WTC11 (cell line): ENCODE results near the gene EOLA1. TPM values are rescaled to one million over a fixed set of nuclear protein-coding genes. Genes with fewer than 3 reads are reported as not detected.
"Not testable (repeated sequence)": the region's sequence is repeated elsewhere in the genome, so short reads cannot be mapped to it uniquely, and the experiment has no call there.

Experiments
- ATAC-seq: fragments of 200-7000 bp; cut with Tn5 transposase; 2 replicates; pipeline ENCODE4 v1.10.0; 2021; ENCODE audit warnings: mild to moderate bottlenecking, moderate library complexity
- CTCF ChIA-PET: fragments of 300-600 bp; sonication (Branson Sonifier 250); formaldehyde crosslinking; loops from one replicate; lab custom pipeline; 2021; ENCODE audit warnings: antibody characterized with exemption; lab: Charles Lee
- POLR2A ChIA-PET: fragments of 350-600 bp; sonication (Branson Sonifier 250); formaldehyde crosslinking; loops from one replicate; lab custom pipeline; 2021; ENCODE audit warnings: antibody characterized with exemption; lab: Charles Lee
- DNase-seq: peaks from one replicate; pipeline ENCODE4 v3.0.0; 2021; ENCODE audit warnings: low spot score
- H3K27ac Mint-ChIP-seq: 2 replicates; pipeline ENCODE4 v1.8.0; 2021; ENCODE audit warnings: mixed read lengths
- H3K27me3 Mint-ChIP-seq: 2 replicates; pipeline ENCODE4 v1.8.0; 2021; ENCODE audit warnings: low read depth, mild to moderate bottlenecking, moderate library complexity, mixed read lengths
- H3K36me3 Mint-ChIP-seq: 2 replicates; pipeline ENCODE4 v1.8.0; 2021; ENCODE audit warnings: mixed read lengths
- H3K4me1 Mint-ChIP-seq: 2 replicates; pipeline ENCODE4 v1.8.0; 2022; ENCODE audit warnings: mixed read lengths
- H3K4me3 Mint-ChIP-seq: 2 replicates; pipeline ENCODE4 v1.8.0; 2021; ENCODE audit warnings: mild to moderate bottlenecking, moderate library complexity, mixed read lengths
- H3K9me3 Mint-ChIP-seq: 2 replicates; pipeline ENCODE4 v1.8.0; 2021; ENCODE audit warnings: mixed read lengths
- ETV6 ChIP-seq: sonication (generic); formaldehyde crosslinking; IDR thresholded peaks from 2 replicates; pipeline ENCODE4 v1.8.1; 2022; ENCODE audit warnings: mild to moderate bottlenecking, missing genetic modification reagents
- FOXK1 ChIP-seq: sonication (generic); formaldehyde crosslinking; IDR thresholded peaks from 2 replicates; pipeline ENCODE4 v1.8.0; 2022; ENCODE audit warnings: mild to moderate bottlenecking, moderate library complexity, missing genetic modification reagents
- KAT7 ChIP-seq: sonication (generic); formaldehyde crosslinking; IDR thresholded peaks from 2 replicates; pipeline ENCODE4 v1.8.1; 2023; ENCODE audit warnings: missing genetic modification reagents, mild to moderate bottlenecking, borderline replicate concordance
- SMAD4 ChIP-seq: sonication (generic); formaldehyde crosslinking; IDR thresholded peaks from 2 replicates; pipeline ENCODE4 v1.8.0; 2022; ENCODE audit warnings: mild to moderate bottlenecking, missing genetic modification reagents
- SP1 ChIP-seq: sonication (generic); formaldehyde crosslinking; conservative IDR thresholded peaks from 2 replicates; pipeline ENCODE4 v1.8.1; 2022; ENCODE audit warnings: missing genetic modification reagents
- TP53 ChIP-seq: sonication (generic); formaldehyde crosslinking; IDR thresholded peaks from 2 replicates; pipeline ENCODE4 v1.8.1; 2023; ENCODE audit warnings: mild to moderate bottlenecking, missing genetic modification reagents
- ZNF423 ChIP-seq: fragments of 250-450 bp; sonication (Bioruptor Pico); IDR thresholded peaks from 2 replicates; pipeline ENCODE4 v2.1.2; 2022; ENCODE audit warnings: mild to moderate bottlenecking, moderate library complexity
- ZNF671 ChIP-seq: fragments of 250-450 bp; sonication (Bioruptor Pico); IDR thresholded peaks from 2 replicates; pipeline ENCODE4 v1.8.0; 2021; ENCODE audit warnings: mild to moderate bottlenecking
- total RNA-seq: library from RNA; stranded (reverse); gene quantifications from 3 replicates; pipeline ENCODE4 v1.2.3, GENCODE V29; 2021
- TF ChIP-seq, protein P1 (sequence below): sonication (generic); formaldehyde crosslinking; IDR thresholded peaks from 2 replicates; pipeline ENCODE4 v1.8.1; 2022; ENCODE audit warnings: mild to moderate bottlenecking, missing genetic modification reagents, moderate library complexity, borderline replicate concordance
- TF ChIP-seq, protein P2 (sequence below): sonication (generic); formaldehyde crosslinking; IDR thresholded peaks from 2 replicates; pipeline ENCODE4 v1.8.1; 2022; ENCODE audit warnings: low read depth, missing genetic modification reagents, borderline replicate concordance
- TF ChIP-seq, protein P3 (sequence below): fragments of 200-600 bp; IDR thresholded peaks from 2 replicates; pipeline ENCODE4 v1.8.0; 2022; ENCODE audit warnings: antibody characterized with exemption
- TF ChIP-seq, protein P4 (sequence below): sonication (generic); formaldehyde crosslinking; IDR thresholded peaks from 2 replicates; pipeline ENCODE4 v1.8.1; 2023; ENCODE audit warnings: mild to moderate bottlenecking, moderate library complexity, missing genetic modification reagents
- TF ChIP-seq, protein P5 (sequence below): sonication (generic); formaldehyde crosslinking; IDR thresholded peaks from 2 replicates; pipeline ENCODE4 v1.8.0; 2022; ENCODE audit warnings: mild to moderate bottlenecking, missing genetic modification reagents

Gene EOLA1
- total RNA-seq, 1 experiment from 2014 or later, result 5.4 TPM

DNA sequence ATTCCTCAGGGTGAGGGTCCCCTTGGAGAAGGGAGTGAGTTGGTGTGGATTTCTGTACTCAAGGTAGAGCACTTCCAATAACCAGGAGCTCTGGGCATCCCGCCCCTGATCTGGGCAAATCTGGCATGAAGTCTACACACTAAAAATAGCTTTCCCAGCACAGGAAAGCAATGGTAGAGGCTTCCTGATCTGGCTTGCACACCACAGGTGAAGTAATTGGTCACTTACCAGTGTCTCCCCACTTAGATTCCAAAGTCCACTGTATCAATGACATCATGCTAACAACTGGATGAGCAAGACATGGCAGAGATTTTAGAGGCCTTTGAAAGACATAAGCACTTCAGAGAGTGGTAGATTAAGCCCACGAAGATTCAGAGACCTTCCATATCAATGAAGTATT is 17.9 kb upstream of the EOLA1 start:
- TF ChIP-seq, protein P1, sequence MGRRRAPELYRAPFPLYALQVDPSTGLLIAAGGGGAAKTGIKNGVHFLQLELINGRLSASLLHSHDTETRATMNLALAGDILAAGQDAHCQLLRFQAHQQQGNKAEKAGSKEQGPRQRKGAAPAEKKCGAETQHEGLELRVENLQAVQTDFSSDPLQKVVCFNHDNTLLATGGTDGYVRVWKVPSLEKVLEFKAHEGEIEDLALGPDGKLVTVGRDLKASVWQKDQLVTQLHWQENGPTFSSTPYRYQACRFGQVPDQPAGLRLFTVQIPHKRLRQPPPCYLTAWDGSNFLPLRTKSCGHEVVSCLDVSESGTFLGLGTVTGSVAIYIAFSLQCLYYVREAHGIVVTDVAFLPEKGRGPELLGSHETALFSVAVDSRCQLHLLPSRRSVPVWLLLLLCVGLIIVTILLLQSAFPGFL (CRISPR knock-in tag), result no peak
- TF ChIP-seq, protein P2, sequence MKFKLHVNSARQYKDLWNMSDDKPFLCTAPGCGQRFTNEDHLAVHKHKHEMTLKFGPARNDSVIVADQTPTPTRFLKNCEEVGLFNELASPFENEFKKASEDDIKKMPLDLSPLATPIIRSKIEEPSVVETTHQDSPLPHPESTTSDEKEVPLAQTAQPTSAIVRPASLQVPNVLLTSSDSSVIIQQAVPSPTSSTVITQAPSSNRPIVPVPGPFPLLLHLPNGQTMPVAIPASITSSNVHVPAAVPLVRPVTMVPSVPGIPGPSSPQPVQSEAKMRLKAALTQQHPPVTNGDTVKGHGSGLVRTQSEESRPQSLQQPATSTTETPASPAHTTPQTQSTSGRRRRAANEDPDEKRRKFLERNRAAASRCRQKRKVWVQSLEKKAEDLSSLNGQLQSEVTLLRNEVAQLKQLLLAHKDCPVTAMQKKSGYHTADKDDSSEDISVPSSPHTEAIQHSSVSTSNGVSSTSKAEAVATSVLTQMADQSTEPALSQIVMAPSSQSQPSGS (CRISPR knock-in tag), result no peak
- no peak for TF ChIP-seq KAT7
- TF ChIP-seq, protein P3, sequence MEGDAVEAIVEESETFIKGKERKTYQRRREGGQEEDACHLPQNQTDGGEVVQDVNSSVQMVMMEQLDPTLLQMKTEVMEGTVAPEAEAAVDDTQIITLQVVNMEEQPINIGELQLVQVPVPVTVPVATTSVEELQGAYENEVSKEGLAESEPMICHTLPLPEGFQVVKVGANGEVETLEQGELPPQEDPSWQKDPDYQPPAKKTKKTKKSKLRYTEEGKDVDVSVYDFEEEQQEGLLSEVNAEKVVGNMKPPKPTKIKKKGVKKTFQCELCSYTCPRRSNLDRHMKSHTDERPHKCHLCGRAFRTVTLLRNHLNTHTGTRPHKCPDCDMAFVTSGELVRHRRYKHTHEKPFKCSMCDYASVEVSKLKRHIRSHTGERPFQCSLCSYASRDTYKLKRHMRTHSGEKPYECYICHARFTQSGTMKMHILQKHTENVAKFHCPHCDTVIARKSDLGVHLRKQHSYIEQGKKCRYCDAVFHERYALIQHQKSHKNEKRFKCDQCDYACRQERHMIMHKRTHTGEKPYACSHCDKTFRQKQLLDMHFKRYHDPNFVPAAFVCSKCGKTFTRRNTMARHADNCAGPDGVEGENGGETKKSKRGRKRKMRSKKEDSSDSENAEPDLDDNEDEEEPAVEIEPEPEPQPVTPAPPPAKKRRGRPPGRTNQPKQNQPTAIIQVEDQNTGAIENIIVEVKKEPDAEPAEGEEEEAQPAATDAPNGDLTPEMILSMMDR, result no peak
- TF ChIP-seq, protein P4, sequence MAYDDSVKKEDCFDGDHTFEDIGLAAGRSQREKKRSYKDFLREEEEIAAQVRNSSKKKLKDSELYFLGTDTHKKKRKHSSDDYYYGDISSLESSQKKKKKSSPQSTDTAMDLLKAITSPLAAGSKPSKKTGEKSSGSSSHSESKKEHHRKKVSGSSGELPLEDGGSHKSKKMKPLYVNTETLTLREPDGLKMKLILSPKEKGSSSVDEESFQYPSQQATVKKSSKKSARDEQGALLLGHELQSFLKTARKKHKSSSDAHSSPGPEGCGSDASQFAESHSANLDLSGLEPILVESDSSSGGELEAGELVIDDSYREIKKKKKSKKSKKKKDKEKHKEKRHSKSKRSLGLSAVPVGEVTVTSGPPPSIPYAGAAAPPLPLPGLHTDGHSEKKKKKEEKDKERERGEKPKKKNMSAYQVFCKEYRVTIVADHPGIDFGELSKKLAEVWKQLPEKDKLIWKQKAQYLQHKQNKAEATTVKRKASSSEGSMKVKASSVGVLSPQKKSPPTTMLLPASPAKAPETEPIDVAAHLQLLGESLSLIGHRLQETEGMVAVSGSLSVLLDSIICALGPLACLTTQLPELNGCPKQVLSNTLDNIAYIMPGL, result no peak
- no peak for TF ChIP-seq SP1 (CRISPR knock-in tag)
- TF ChIP-seq SMAD4 (CRISPR knock-in tag), result no peak
- TF ChIP-seq FOXK1, result no peak
- TF ChIP-seq, protein P5, sequence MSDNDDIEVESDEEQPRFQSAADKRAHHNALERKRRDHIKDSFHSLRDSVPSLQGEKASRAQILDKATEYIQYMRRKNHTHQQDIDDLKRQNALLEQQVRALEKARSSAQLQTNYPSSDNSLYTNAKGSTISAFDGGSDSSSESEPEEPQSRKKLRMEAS, result no peak
- no peak for TF ChIP-seq TP53 (CRISPR knock-in tag)
- TF ChIP-seq ZNF671 (CRISPR knock-in tag), result no peak
- no peak for TF ChIP-seq ZNF423 (CRISPR knock-in tag)
- no peak for TF ChIP-seq ETV6
- Mint-ChIP-seq H3K4me1 (peaks cover 6% of the 10 kb centered on the region; the same call in 1 of the 2 replicates), H3K9me3 (no peaks in the 10 kb centered on the region), H3K4me3 (no peak overlapping the region), H3K27ac (no peak overlapping the region), H3K36me3 (no peaks in the 10 kb centered on the region), H3K27me3 (peaks cover 3% of the 10 kb centered on the region; the same call in 1 of the 2 replicates)
- ATAC-seq (no peak), DNase-seq (no peak)
- ChIA-PET POLR2A (interaction anchor here (0.9 kb wide), 1 partner anchor 17 kb away, joined by 4 read pairs; no protein-coding TSS in a partner anchor), CTCF (interaction anchor here (1.8 kb wide), 1 partner anchor 11 kb away, joined by 7 read pairs; no protein-coding TSS in a partner anchor)

DNA sequence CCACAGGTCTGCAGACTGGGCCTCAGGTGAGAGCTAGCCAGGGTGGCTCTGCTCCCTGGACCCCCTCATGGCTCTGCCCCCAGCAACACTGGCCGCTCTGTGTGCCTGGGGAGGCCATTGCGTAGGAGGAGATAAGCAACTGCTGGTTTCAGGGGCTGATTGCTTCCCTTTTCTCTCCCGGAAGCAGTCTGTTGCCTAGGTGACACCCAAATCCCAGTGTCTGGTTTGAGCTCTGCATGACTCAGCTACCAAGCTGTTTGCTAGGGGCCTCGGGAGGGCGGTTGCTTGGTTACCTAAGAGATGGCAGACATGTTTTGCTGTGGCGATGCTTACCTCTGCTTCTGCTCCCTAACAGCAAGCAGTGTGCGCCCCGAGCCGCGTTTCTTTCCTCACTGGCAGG is 15.4 kb upstream of the EOLA1 start:
- POLR2A ChIA-PET, H3K4me3 Mint-ChIP-seq, CTCF ChIA-PET, H3K36me3 Mint-ChIP-seq, H3K4me1 Mint-ChIP-seq, H3K27me3 Mint-ChIP-seq, H3K27ac Mint-ChIP-seq, H3K9me3 Mint-ChIP-seq: not testable (repeated sequence)
- peak; percentile 67 for ATAC-seq
- DNase-seq, result peak; percentile 11

DNA sequence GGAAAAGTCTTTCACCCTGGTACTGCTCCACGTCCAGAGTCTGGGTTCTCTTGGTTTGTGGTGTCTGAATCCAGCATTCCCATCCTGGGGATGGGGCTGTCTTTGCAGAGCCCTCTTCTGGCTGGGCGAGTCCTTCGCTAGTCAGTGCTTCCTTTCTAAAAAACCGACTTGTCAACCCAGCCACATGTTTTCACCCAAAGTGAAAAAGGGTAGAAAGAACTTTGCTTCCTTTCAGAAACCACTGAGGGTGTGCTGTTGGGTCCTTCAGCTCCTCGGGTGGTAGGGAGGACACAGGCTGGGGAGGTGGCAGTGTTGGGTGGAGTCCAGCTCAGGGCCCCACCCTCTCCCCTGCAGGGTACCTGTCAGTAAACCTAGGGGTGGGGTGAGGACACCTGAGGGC is 14.9 kb upstream of the EOLA1 start:
- H3K4me1 Mint-ChIP-seq, H3K36me3 Mint-ChIP-seq, H3K4me3 Mint-ChIP-seq, DNase-seq, POLR2A ChIA-PET, H3K27me3 Mint-ChIP-seq, CTCF ChIA-PET, H3K9me3 Mint-ChIP-seq, H3K27ac Mint-ChIP-seq: not testable (repeated sequence)
- ATAC-seq, result peak; percentile 26

DNA sequence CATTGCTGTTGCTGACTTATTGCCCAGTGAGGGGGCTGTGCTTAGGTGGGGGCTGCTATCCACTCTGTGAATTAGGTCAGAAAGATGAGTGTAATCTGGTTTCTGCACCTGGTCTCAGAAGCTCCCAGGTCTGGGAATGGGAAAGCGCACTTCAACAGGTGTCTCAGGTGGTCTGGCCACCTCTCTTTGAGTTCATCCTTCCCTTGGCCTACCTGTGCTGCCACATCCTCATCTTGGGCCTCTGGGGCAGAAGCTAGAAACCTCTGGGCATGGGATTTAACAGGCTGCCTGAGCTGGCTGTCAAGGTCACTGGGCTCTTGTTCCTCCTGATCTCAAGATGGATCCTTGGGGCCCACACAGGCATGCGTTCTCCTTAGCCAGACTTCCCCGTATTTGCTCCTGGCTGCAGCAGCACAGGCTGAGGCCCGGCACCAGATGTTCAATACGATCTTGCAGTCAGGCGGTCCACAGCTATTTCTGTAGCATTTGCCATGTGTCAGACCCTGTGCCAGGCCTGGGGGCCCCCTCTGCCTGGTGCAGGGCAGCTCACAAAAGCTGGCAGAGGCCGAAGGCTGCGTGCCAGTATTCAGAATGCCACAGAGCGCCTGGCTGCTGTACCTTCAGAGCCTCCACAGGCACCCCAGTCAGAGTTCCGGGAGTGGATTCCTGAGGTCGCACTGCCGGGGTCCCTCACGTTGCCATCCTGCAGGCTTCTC is 14.3 kb upstream of the EOLA1 start:
- CTCF ChIA-PET, DNase-seq, H3K4me3 Mint-ChIP-seq, H3K4me1 Mint-ChIP-seq, ATAC-seq, H3K9me3 Mint-ChIP-seq, H3K27ac Mint-ChIP-seq, POLR2A ChIA-PET, H3K27me3 Mint-ChIP-seq, H3K36me3 Mint-ChIP-seq: not testable (repeated sequence)
